H1 (cell line): Measurements from ENCODE around the gene CAMSAP1. TPM values are rescaled to one million over a fixed set of nuclear protein-coding genes. Genes with fewer than 3 reads are reported as not detected.

Source experiments
- CTCF ChIA-PET: fragments of 300-600 bp; sonication (Branson Sonifier 250); formaldehyde crosslinking; loops from one replicate; lab custom pipeline; 2021; ENCODE audit not compliant: partially characterized antibody; lab: Charles Lee
- POLR2A ChIA-PET: fragments of 300-600 bp; sonication (Branson Sonifier 250); formaldehyde crosslinking; loops from one replicate; lab custom pipeline; 2021; ENCODE audit warnings: inconsistent platforms; ENCODE audit not compliant: partially characterized antibody; lab: Charles Lee
- DNase-seq, 2 experiments: peaks; one replicate each; pipeline versions ENCODE4 v3.0.0 to v3.0.0-alpha.2; 2010 to 2022; ENCODE audit warnings: low spot score in 2 of 2, low read depth in 1 of 2, mixed read lengths in 1 of 2
- FAIRE-seq: peaks from 2 replicates; lab custom pipeline; 2011; peaks lifted over from hg19 to GRCh38; lab: Jason Lieb, UNC
- H2AFZ ChIP-seq: 2 replicates; pipeline ENCODE4 v1.8.1; 2012; ENCODE audit warnings: low read length, inconsistent platforms
- H2AK5ac ChIP-seq: 2 replicates; pipeline ENCODE4 v1.6.1; 2013; ENCODE audit warnings: low read depth, low read length
- H2BK120ac ChIP-seq: replicated peaks from 2 replicates; pipeline ENCODE3; 2013; ENCODE audit warnings: low read depth, low read length, inconsistent platforms
- H2BK12ac ChIP-seq: 2 replicates; pipeline ENCODE4 v1.6.1; 2013; ENCODE audit warnings: low read depth, low read length
- H2BK15ac ChIP-seq: 2 replicates; pipeline ENCODE4 v1.6.1; 2013; ENCODE audit warnings: low read length
- H2BK20ac ChIP-seq: 2 replicates; pipeline ENCODE4 v1.6.1; 2013; ENCODE audit warnings: low read length
- H2BK5ac ChIP-seq: 2 replicates; pipeline ENCODE4 v1.6.1; 2013; ENCODE audit warnings: low read depth, low read length
- H3K14ac ChIP-seq: 2 replicates; pipeline ENCODE4 v1.6.1; 2013; ENCODE audit warnings: inconsistent platforms; ENCODE audit not compliant: insufficient read length
- H3K18ac ChIP-seq: 2 replicates; pipeline ENCODE4 v1.6.1; 2013; ENCODE audit warnings: low read length; ENCODE audit errors: extremely low read depth
- H3K23ac ChIP-seq: 2 replicates; pipeline ENCODE4 v1.6.1; 2013; ENCODE audit warnings: inconsistent platforms; ENCODE audit not compliant: insufficient read length
- H3K23me2 ChIP-seq: 2 replicates; pipeline ENCODE4 v1.6.1; 2013; ENCODE audit warnings: low read depth, low read length
- H3K27ac ChIP-seq: 2 replicates; pipeline ENCODE4 v1.6.1; 2011; ENCODE audit warnings: low read depth, low read length, inconsistent platforms
- H3K27me3 ChIP-seq, 4 experiments: replicated peaks in 1 of 4; 1 replicate in 1 of 4; 2 replicates in 3 of 4; pipeline versions ENCODE4 v1.6.1 to v1.8.1; 2011 to 2013; ENCODE audit warnings: low read length in 3 of 4, mild to moderate bottlenecking in 3 of 4, inconsistent platforms in 2 of 4, mixed read lengths in 2 of 4, moderate library complexity in 1 of 4; ENCODE audit not compliant: control insufficient read depth in 3 of 4, insufficient read depth in 3 of 4; ENCODE audit errors: extremely low read depth in 1 of 4
- H3K36me3 ChIP-seq, 4 experiments: 2 replicates each; pipeline versions ENCODE4 v1.6.1 to v1.8.1; 2011 to 2013; ENCODE audit warnings: mild to moderate bottlenecking in 4 of 4, low read length in 3 of 4, moderate library complexity in 2 of 4, control low read depth in 1 of 4, inconsistent platforms in 1 of 4; ENCODE audit not compliant: insufficient read depth in 4 of 4, control insufficient read depth in 2 of 4
- H3K4ac ChIP-seq: replicated peaks from 2 replicates; pipeline ENCODE3; 2013; ENCODE audit warnings: low read length, low read depth, mixed read lengths, inconsistent platforms; ENCODE audit not compliant: insufficient read length
- H3K4me1 ChIP-seq, 4 experiments: replicated peaks in 1 of 4; 1 replicate in 1 of 4; 2 replicates in 3 of 4; pipeline versions ENCODE4 v1.6.1 to v1.8.1; 2011 to 2013; ENCODE audit warnings: low read length in 3 of 4, inconsistent platforms in 2 of 4, mixed read lengths in 1 of 4; ENCODE audit not compliant: insufficient read depth in 4 of 4, control insufficient read depth in 3 of 4
- H3K4me2 ChIP-seq, 2 experiments: 2 replicates each; pipeline versions ENCODE4 v1.6.1 to v1.8.1; 2011 to 2013; ENCODE audit warnings: low read depth in 2 of 2, low read length in 2 of 2, control low read depth in 1 of 2, inconsistent platforms in 1 of 2, mild to moderate bottlenecking in 1 of 2; ENCODE audit not compliant: insufficient read depth in 1 of 2
- H3K4me3 ChIP-seq, 4 experiments: fragments of 200-600, 300-600 bp in 1 of 4; sonication (generic), shearing (Covaris generic), sonication (Bioruptor Twin) in 1 of 4; 2 replicates each; pipeline versions ENCODE4 v1.5.1 to v1.8.1; 2011 to 2016; ENCODE audit warnings: low read length in 4 of 4, low read depth in 3 of 4, control low read depth in 2 of 4, inconsistent platforms in 2 of 4, mild to moderate bottlenecking in 2 of 4, mixed read lengths in 1 of 4, moderate library complexity in 1 of 4; ENCODE audit not compliant: insufficient read depth in 2 of 4; ENCODE audit errors: extremely low read depth in 1 of 4
- H3K56ac ChIP-seq: replicated peaks from 2 replicates; pipeline ENCODE3; 2013; ENCODE audit warnings: low read depth, mild to moderate bottlenecking, mixed read lengths, low read length, inconsistent platforms; ENCODE audit not compliant: insufficient read length
- H3K79me1 ChIP-seq: 2 replicates; pipeline ENCODE4 v1.6.1; 2013; ENCODE audit warnings: low read depth, low read length, control low read depth
- H3K79me2 ChIP-seq, 2 experiments: 2 replicates each; pipeline versions ENCODE4 v1.6.1 to v1.8.1; 2012 to 2013; ENCODE audit warnings: low read length in 2 of 2, mild to moderate bottlenecking in 2 of 2, inconsistent platforms in 1 of 2; ENCODE audit not compliant: insufficient read depth in 2 of 2, control insufficient read depth in 1 of 2
- H3K9ac ChIP-seq, 4 experiments: replicated peaks in 1 of 4; 1 replicate in 1 of 4; 2 replicates in 3 of 4; pipeline versions ENCODE4 v1.6.1 to v1.8.1; 2011 to 2013; ENCODE audit warnings: low read depth in 3 of 4, low read length in 3 of 4, control low read depth in 2 of 4, mild to moderate bottlenecking in 2 of 4, moderate library complexity in 2 of 4, inconsistent platforms in 1 of 4; ENCODE audit errors: extremely low read depth in 1 of 4
- H3K9me3 ChIP-seq, 2 experiments: 2 replicates each; pipeline versions ENCODE4 v1.6.1 to v1.8.1; 2012 to 2013; ENCODE audit warnings: mild to moderate bottlenecking in 2 of 2, moderate library complexity in 2 of 2, control low read depth in 1 of 2, inconsistent platforms in 1 of 2, low read depth in 1 of 2, low read length in 1 of 2, mixed read lengths in 1 of 2; ENCODE audit not compliant: insufficient read depth in 2 of 2
- H4K20me1 ChIP-seq, 2 experiments: replicated peaks in 1 of 2; 2 replicates each; pipeline versions ENCODE3 to v1.8.1; 2011 to 2013; ENCODE audit warnings: inconsistent platforms in 2 of 2, low read length in 2 of 2, mild to moderate bottlenecking in 1 of 2; ENCODE audit not compliant: insufficient read depth in 2 of 2, control insufficient read depth in 1 of 2
- H4K5ac ChIP-seq: 2 replicates; pipeline ENCODE4 v1.6.1; 2013; ENCODE audit warnings: low read length, low read depth, mixed read lengths, inconsistent platforms; ENCODE audit not compliant: insufficient read length
- H4K8ac ChIP-seq: 2 replicates; pipeline ENCODE4 v1.8.0; 2013; ENCODE audit warnings: mild to moderate bottlenecking, moderate library complexity, low read length, inconsistent platforms; ENCODE audit not compliant: insufficient read depth; ENCODE audit errors: extremely low read depth
- H4K91ac ChIP-seq: replicated peaks from 2 replicates; pipeline ENCODE3; 2013; ENCODE audit warnings: low read length, mixed read lengths, inconsistent platforms; ENCODE audit not compliant: insufficient read length
- BCL11A ChIP-seq, 2 experiments: IDR thresholded peaks; one replicate each; pipeline ENCODE4 v1.6.1; 2011; ENCODE audit warnings: low read depth in 2 of 2, low read length in 2 of 2, mild to moderate bottlenecking in 2 of 2
- CTBP2 ChIP-seq: IDR thresholded peaks from 2 replicates; pipeline ENCODE4 v1.7.0; 2011; ENCODE audit warnings: borderline replicate concordance, mild to moderate bottlenecking, moderate library complexity, mixed read lengths, low read length; ENCODE audit not compliant: insufficient read depth, insufficient read length
- EZH2 ChIP-seq: fragments of 200-600 bp; sonication (generic); IDR thresholded peaks from 2 replicates; pipeline ENCODE4 v1.7.1; 2012; ENCODE audit warnings: low read depth, mild to moderate bottlenecking, moderate library complexity, low read length, inconsistent platforms; ENCODE audit not compliant: severe bottlenecking
- RAD21 ChIP-seq, 2 experiments: IDR thresholded peaks in 1 of 2; conservative IDR thresholded peaks in 1 of 2; 2 replicates each; pipeline ENCODE4 v1.6.1; 2011; ENCODE audit warnings: low read depth in 2 of 2, low read length in 2 of 2, improper control_type of control experiment in 1 of 2, inconsistent platforms in 1 of 2, mild to moderate bottlenecking in 1 of 2, moderate library complexity in 1 of 2
- RNF2 ChIP-seq: fragments of 200-900, 300-1000 bp; sonication (generic); IDR thresholded peaks from 2 replicates; pipeline ENCODE4 v1.7.1; 2016; ENCODE audit warnings: borderline replicate concordance, low read depth, mild to moderate bottlenecking, antibody characterized with exemption, low read length; ENCODE audit not compliant: poor library complexity, severe bottlenecking; ENCODE audit errors: missing control alignments
- YY1 ChIP-seq: IDR thresholded peaks from 2 replicates; pipeline ENCODE4 v1.6.1; 2011; ENCODE audit warnings: low read depth, mild to moderate bottlenecking, low read length
- WGBS, 2 experiments: shearing (Covaris generic) in 1 of 2; methylation state at CpG; one replicate each; pipeline versions ENCODE4 v1.1.6 to v1.1.7; 2013 to 2015; ENCODE audit warnings: low lambda C conversion rate in 2 of 2, mixed read lengths in 2 of 2, inconsistent platforms in 1 of 2, low coverage in 1 of 2, missing lambda C conversion rate in 1 of 2; ENCODE audit not compliant: insufficient replicate concordance in 2 of 2, insufficient coverage in 1 of 2, insufficient read length in 1 of 2; ENCODE audit errors: extremely low coverage in 1 of 2, missing lambda C conversion rate in 1 of 2; 5-methylcytosine and 5-hydroxymethylcytosine counted together
- polyA plus RNA-seq, 7 experiments: library from polyadenylated mRNA; depleted of rRNA in 3 of 7; stranded (reverse) in 5 of 7; unstranded in 2 of 7; fragments of >200 nt in 5 of 7; fragments of 200-250 nt in 2 of 7; gene quantifications; 1 replicate in 5 of 7; 2 replicates in 1 of 7; 4 replicates in 1 of 7; pipeline versions ENCODE4 v1.2.1 to v1.2.3, GENCODE V29; 2011 to 2013; ENCODE audit warnings: missing spikeins in 2 of 7, mixed read lengths in 2 of 7
- total RNA-seq: library from RNA; stranded (reverse); fragmentation: NEBNext Ultra II Directional; extraction: Animal tissue kit (Norgen Biotek cat#: 25700); gene quantifications from 2 replicates; pipeline ENCODE4 v1.2.1, GENCODE V29; 2021

CAMSAP1 gene
- total and polyA plus RNA-seq, 2 of the 8 experiments (the other 6 are each of a cell fraction or from before 2014, with no cell fraction given) = 13.4 to 44.0 TPM

GRCh38 chr9:135773530-135774238 is 133.7 kb downstream of the CAMSAP1 start:
- no peak overlapping the region for H2BK5ac ChIP-seq
- H2BK12ac ChIP-seq = 0 out of 2 replicates have a peak overlapping the region, but pooled peaks have one; percentile 7
- POLR2A ChIA-PET = no interaction called here
- no peaks in the 10 kb centered on the region for H3K79me2 ChIP-seq
- CTCF ChIA-PET = interaction anchor here (0.9 to 1.7 kb wide), 3 partner anchors 10 to 47 kb away, joined by 4 to 7 read pairs (median 6); no protein-coding TSS in a partner anchor
- H3K4me2 ChIP-seq = no peak overlapping the region
- no peaks in the 10 kb centered on the region for H3K4me1 ChIP-seq
- no peak overlapping the region for H3K18ac ChIP-seq
- peak overlapping the region; percentile 84 for H3K23ac ChIP-seq
- H2BK15ac ChIP-seq = no peak overlapping the region
- H3K79me1 ChIP-seq = no peaks in the 10 kb centered on the region; the same call in 1 of the 2 replicates
- WGBS, 2 experiments = 94% methylated on average over 9 of the region's 11 CpGs; no CpG with 5 or more reads in 1 of the 2 experiments
- H2AFZ ChIP-seq = no peak overlapping the region
- H3K36me3 ChIP-seq = no peaks in the 10 kb centered on the region; a peak in 1 of 8 replicates
- H3K14ac ChIP-seq = no peak overlapping the region
- peak overlapping the region; percentile 43 for H2BK120ac ChIP-seq
- peak overlapping the region; percentile 28; the same call in 1 of the 2 replicates for H2AK5ac ChIP-seq
- no peak overlapping the region for H3K4me3 ChIP-seq
- FAIRE-seq (no peak), DNase-seq (no peak)
- H3K27me3 ChIP-seq = no peaks in the 10 kb centered on the region
- peaks cover 0 to 7% of the 10 kb centered on the region in 2 experiments for H4K20me1 ChIP-seq
- H3K9ac ChIP-seq = no peak overlapping the region
- no peak overlapping the region for H3K27ac ChIP-seq
- no peaks in the 10 kb centered on the region for H3K9me3 ChIP-seq
- H4K91ac ChIP-seq = peak overlapping the region; percentile 89
- no peak overlapping the region for H2BK20ac ChIP-seq
- H3K56ac ChIP-seq = peak overlapping the region; percentile 94
- H3K4ac ChIP-seq = peak overlapping the region; percentile 53
- peak overlapping the region; percentile 35; the same call in 1 of the 2 replicates for H4K8ac ChIP-seq
- TF ChIP-seq RAD21 (IDR thresholded peaks at IDR 0.05 in 1 of 2, conservative IDR thresholded peaks at IDR 0.05 in 1 of 2; ENCODE audit: low read depth in 2 of 2, low read length in 2 of 2) (no peak), CTBP2 (no peak), RNF2 (no peak), EZH2 (no peak), YY1 (no peak), BCL11A (IDR thresholded peaks at IDR 0.05; ENCODE audit: low read depth in 2 of 2, low read length in 2 of 2) (no peak)
- H4K5ac ChIP-seq = no peak overlapping the region
- peaks cover 6% of the 10 kb centered on the region; the same call in 1 of the 2 replicates for H3K23me2 ChIP-seq
